GM21528 (cell line): ENCODE data around the gene VPS8.

ENCODE experiments used
- ATAC-seq: cut with Tn5 transposase; IDR thresholded peaks from one replicate; pipeline ENCODE4 v1.9.1; 2021; ENCODE audit warnings: mild to moderate bottlenecking, moderate library complexity; ENCODE audit not compliant: unreplicated experiment, low FRiP score

VPS8 gene

DNA sequence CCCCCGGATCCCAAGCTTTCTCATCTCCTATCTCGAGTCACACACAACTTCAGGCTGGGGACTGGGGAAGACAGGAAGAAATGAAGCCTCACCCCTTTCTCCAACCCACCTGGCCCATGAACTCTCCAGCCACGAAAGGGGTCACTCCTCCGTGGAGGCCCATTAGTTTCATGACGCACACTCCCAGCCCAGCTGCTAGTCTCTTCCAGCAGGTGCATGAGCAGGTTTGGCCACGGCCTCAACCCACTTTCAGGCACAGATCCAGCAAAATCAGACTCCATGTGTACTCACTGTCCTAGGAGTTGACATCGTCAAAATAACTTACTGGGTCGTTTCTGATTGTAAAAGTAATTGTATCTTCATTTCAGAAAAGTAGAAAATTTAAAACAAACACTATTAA lies 264.3 kb downstream of the VPS8 start:
- ATAC-seq, result no peak

DNA sequence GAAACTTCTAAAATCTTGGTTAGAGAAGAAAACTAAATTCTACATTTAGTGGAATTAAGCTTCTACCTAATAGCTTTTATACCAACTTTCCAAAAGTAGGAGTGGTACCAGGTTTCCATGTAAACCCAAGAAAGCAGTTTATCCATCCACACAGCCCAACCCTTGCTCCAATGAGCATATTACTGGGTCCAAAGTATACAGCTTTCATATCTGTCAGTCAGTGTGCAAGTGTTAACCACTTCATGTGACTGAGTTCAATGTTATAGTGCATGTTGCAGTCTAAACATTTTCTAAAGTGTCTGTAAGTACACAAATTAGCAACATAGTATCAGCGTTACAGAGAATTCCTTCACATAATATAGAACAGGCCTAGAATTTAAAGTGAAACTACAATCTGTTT lies 267.7 kb downstream of the VPS8 start:
- no peak for ATAC-seq

DNA sequence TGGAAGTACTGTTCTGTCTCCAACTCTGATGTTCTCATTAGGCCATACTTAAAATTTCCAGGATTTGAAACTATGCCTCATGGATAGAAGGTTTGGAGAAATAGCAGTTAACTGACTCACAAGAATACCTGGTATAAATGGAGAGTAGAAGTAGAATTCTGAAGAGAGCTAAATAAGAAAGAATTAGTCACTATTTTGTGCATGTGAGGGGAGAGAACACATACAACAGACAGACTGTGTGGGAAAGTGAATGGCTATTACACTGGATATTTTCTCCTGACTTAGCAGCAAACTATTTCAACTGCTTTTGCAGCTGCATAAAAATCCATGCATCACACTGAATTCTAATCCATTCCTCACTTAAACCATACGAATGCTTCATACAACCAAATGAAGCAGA lies 269.6 kb downstream of the VPS8 start:
- no peak for ATAC-seq

DNA sequence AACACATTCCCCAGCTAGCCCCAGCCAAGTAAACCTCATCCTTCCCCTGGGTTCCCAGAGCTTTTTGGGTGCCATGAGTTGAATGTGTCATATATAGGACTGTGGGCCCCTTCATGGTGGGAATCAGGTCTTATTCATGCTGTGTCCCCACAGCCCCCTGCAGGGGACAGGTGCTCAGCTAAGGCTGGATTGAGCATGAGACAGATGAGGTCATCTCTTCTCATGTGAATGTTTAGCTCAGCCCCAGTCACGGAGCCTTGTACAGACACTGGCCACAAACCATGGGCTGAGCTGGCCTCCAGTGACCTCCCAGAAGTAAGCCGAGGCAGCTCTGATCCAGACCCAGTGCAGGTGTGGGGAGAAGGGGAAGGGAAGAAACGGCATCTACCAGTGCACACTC lies 270.2 kb downstream of the VPS8 start:
- no peak for ATAC-seq

DNA sequence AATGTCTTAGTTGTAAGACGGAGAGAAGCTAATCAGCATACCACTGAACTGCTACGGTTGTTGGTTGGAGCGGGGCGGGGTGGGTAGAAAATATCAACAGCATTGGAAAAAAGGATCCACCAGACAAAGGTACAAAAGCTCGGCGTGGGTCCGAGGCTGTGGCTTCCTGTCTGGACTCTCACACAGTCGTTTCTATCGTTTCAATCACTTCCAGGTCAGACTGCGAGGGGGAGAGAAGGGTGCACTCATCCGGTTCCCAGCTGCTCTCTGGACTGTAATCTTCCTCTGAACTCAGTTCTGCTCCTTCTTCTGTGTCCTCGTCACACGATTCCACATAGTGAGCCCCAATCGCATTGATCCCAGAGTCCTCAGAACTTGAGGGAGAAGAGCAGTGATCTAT lies 270.9 kb downstream of the VPS8 start:
- ATAC-seq, result no peak

DNA sequence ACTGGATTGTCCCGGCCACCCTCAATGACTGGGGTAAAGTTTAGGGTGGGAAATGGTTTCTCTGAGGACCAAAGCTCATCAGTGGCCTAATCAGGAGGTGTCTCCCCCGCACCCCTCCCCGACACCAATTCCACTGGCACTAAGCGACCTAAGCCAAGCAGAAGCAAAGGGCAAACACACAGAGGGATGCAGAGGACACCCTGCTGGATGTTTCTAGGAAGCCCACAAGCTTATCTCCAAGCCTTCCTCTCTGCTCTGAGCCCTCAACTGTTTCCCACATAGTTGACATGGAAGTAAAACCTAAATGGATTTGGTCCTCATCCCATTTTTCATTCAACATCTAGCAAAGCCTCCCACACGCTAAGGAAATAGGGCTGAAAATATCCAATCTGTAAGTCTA lies 272.4 kb downstream of the VPS8 start:
- no peak for ATAC-seq

DNA sequence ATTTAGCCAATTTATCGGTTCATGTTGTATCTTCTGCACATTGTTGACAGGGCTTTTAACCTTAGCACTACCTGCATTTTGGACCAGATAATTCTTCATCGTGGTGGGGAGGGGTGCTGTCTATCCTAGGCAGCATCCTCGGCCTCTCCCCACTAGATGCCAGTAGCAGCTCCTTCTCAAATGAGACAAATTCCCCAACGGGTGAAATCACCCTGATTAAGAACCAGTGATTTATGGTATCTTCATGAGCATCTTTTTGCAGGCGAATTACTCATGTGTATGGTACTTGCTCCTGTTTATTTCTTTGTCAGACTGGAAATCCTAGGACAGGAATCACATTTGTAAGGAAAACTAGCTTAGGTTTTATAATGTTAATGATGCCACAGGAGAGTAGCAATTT lies 272.9 kb downstream of the VPS8 start:
- no peak for ATAC-seq

DNA sequence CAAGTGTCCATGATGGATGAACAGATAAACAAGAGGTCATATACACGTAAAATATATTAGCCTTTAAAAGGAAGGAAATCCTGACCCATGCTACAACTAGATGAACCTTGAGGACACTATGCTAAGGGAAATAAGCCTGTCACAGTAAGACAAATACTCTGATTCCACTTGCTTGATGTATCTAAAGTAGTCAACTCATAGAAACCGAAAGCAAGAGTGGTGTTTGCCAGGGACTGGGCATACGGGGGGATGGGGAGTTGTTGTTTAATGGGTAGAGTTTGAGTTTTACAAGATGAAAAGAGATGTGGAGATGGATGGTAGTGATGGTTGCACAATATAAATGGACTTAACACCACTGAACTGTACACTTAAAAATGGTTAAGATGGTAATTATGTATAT lies 275.5 kb downstream of the VPS8 start:
- no peak for ATAC-seq

DNA sequence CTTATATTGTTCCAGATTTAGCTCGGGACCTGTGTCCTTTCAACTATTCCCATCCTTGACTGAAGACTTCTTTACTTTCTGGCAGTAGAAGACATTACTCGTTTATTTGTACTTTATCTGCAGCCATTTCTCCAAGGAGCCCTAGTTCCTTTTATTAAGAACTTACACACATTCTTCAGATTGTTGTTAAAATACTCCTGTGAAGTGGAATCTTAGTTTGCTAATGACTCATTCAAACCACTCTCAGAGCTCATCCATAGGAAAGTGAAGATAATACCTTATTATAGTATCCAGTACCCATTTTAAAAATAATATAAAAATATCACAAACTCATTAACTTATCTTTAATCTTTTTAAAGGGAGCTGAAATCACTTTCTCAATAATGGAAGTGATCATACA lies 277.4 kb downstream of the VPS8 start:
- no peak for ATAC-seq

DNA sequence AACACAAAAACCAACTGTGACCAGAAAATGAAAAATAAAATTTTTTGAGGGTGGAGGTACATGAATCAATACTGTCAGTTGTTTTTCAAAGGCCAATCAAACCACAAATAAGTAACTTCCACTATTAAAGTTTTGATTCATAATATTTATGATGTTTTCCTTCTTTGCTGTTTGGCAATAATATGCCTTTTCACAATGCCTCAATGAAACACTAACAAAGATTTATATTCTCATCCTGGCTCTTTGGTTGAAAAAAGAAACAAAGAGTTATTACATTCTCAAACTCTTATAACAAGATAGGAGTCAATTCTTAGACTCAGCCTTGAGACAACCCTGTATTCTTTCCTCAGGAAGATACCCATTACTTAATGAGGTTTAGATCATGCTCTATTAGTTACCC lies 277.8 kb downstream of the VPS8 start:
- no peak for ATAC-seq

DNA sequence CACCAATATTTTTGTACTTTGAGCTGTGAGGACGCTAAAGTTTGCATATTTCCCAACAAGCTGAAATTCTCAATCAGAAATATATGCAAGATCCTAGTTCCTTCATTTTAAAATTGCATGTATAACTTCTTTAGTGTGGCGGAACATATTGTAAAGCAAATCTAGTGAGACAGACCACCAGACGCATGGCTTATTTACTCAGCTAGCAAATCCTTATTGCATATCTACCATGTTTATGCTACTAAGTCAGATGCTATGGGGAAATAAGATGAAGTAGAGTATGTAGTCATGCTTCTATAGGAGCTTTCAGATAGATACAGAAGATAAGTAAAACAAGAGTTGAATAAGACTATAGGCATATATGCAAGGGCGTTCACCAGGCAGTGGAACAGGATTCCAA lies 278.8 kb downstream of the VPS8 start:
- ATAC-seq, result no peak

DNA sequence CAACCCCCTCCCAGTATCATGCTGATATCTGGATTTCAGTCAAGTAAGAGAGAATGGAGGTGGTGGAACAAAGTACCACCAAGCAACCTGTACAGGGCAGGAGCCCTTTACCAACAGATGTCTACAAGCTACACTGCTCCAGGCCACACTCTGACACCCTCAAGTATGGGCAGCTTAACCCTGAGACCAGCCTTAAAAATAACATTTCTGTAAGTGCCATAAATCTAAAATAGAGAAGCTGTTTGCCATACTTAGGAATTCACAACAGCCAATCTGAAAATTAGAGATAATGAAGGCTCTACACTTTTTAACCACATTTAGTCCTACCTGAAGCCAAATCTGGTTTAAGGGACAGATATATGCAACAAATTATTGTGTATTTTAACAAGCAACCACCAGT lies 281.1 kb downstream of the VPS8 start:
- no peak for ATAC-seq

DNA sequence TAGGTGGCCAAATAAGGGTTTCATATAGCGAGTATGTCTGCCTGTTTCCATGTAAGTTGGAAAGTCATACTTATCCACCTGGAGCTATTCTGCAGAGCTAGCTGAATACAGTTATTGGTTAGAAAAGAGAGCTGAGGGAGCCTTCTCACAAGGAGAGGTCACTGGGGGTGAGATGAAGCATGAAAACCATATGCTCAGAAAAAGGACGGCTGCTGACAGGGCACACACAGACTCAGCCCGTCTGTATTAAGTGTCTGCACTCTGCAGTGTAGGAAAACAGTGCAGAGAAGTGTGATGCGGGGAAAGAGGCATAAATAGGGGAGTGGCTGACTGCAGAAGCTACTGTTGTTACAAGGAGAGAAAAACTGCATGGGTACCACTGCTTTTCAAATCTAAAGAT lies 282.7 kb downstream of the VPS8 start:
- ATAC-seq, result no peak
